Adipocyte (in vitro differentiated cells): ENCODE measurements around the gene STAC.
"Not testable (repeated sequence)": the region's sequence is repeated elsewhere in the genome, so short reads cannot be mapped to it uniquely, and the experiment has no call there.

Source experiments
- DNase-seq: peaks from one replicate; pipeline ENCODE4 v3.0.0-alpha.2; 2015; ENCODE audit warnings: low read depth
- H3K27me3 ChIP-seq: replicated peaks from 2 replicates; pipeline ENCODE4 v1.7.0; 2013; ENCODE audit warnings: mild to moderate bottlenecking, low read length, moderate library complexity; ENCODE audit not compliant: control insufficient read depth, insufficient read depth
- H3K36me3 ChIP-seq: 2 replicates; pipeline ENCODE4 v1.7.0; 2013; ENCODE audit warnings: low read length, mild to moderate bottlenecking, moderate library complexity; ENCODE audit not compliant: control insufficient read depth, insufficient read depth, severe bottlenecking
- H3K4me1 ChIP-seq: 2 replicates; pipeline ENCODE4 v1.7.0; 2013; ENCODE audit warnings: mild to moderate bottlenecking, low read length, moderate library complexity; ENCODE audit not compliant: control insufficient read depth, insufficient read depth
- H3K4me3 ChIP-seq: 2 replicates; pipeline ENCODE4 v1.7.0; 2013; ENCODE audit warnings: mild to moderate bottlenecking, low read length, moderate library complexity
- H3K9ac ChIP-seq: 2 replicates; pipeline ENCODE4 v1.7.0; 2013; ENCODE audit warnings: mild to moderate bottlenecking, low read length, moderate library complexity
- H3K9me3 ChIP-seq: 2 replicates; pipeline ENCODE4 v1.7.0; 2013; ENCODE audit warnings: mild to moderate bottlenecking, low read length, moderate library complexity; ENCODE audit not compliant: control insufficient read depth

The STAC gene

GRCh38 chr3:36557708-36558421 is 177.6 kb downstream of the STAC start:
- H3K27me3 ChIP-seq: no peaks in the 10 kb centered on the region
- DNase-seq: no peak
- no peak overlapping the region for H3K4me3 ChIP-seq
- H3K4me1 ChIP-seq: peaks cover 15% of the 10 kb centered on the region
- no peaks in the 10 kb centered on the region for H3K9me3 ChIP-seq
- H3K9ac ChIP-seq: no peak overlapping the region
- no peaks in the 10 kb centered on the region for H3K36me3 ChIP-seq

- H3K4me3 ChIP-seq: no peak overlapping the region
- no peak overlapping the region for H3K9ac ChIP-seq
- H3K36me3 ChIP-seq: no peaks in the 10 kb centered on the region
Observed at GRCh38 chr3:36558961-36559360, 178.7 kb downstream of the STAC start.

GRCh38 chr3:36560685-36561084 is 180.4 kb downstream of the STAC start:
- Histone ChIP-seq H3K36me3 (no peaks in the 10 kb centered on the region), H3K4me3 (no peak overlapping the region), H3K27me3 (no peaks in the 10 kb centered on the region), H3K9me3 (peaks cover 3% of the 10 kb centered on the region), H3K4me1 (peaks cover 17% of the 10 kb centered on the region), H3K9ac (no peak overlapping the region)
- no peak for DNase-seq

More at GRCh38 chr3:36558961-36559360, 178.7 kb downstream of the STAC start:
- Histone ChIP-seq H3K4me1 (peaks cover 17% of the 10 kb centered on the region), H3K27me3 (no peaks in the 10 kb centered on the region), H3K9me3 (no peaks in the 10 kb centered on the region)
- peak; percentile 7 for DNase-seq

GRCh38 chr3:36561601-36562000 is 181.3 kb downstream of the STAC start:
- Histone ChIP-seq H3K36me3 (no peaks in the 10 kb centered on the region), H3K4me3 (no peak overlapping the region), H3K9ac (no peak overlapping the region), H3K4me1 (peaks cover 17% of the 10 kb centered on the region), H3K27me3 (no peaks in the 10 kb centered on the region), H3K9me3 (peaks cover 11% of the 10 kb centered on the region)
- no peak for DNase-seq

- H3K9me3 ChIP-seq: peaks cover 11% of the 10 kb centered on the region
- H3K36me3 ChIP-seq: no peaks in the 10 kb centered on the region
- peaks cover 17% of the 10 kb centered on the region for H3K4me1 ChIP-seq
- no peak for DNase-seq
- no peak overlapping the region for H3K4me3 ChIP-seq
- H3K9ac ChIP-seq: no peak overlapping the region
- H3K27me3 ChIP-seq: no peaks in the 10 kb centered on the region
Observed at GRCh38 chr3:36562945-36563344, 182.6 kb downstream of the STAC start.

- Histone ChIP-seq H3K27me3 (no peaks in the 10 kb centered on the region), H3K36me3 (no peaks in the 10 kb centered on the region), H3K9me3 (peaks cover 26% of the 10 kb centered on the region), H3K4me1 (no peaks in the 10 kb centered on the region), H3K4me3 (no peak overlapping the region), H3K9ac (no peak overlapping the region)
- no peak for DNase-seq
Observed at GRCh38 chr3:36575241-36575640, 194.9 kb downstream of the STAC start.

GRCh38 chr3:36578418-36578817 is 198.1 kb downstream of the STAC start:
- H3K9me3 ChIP-seq: peaks cover 20% of the 10 kb centered on the region
- H3K9ac ChIP-seq, DNase-seq, H3K36me3 ChIP-seq, H3K4me3 ChIP-seq, H3K4me1 ChIP-seq, H3K27me3 ChIP-seq: not testable (repeated sequence)

- Histone ChIP-seq H3K9me3 (peaks cover 20% of the 10 kb centered on the region), H3K36me3 (no peaks in the 10 kb centered on the region), H3K27me3 (no peaks in the 10 kb centered on the region), H3K4me3 (no peak overlapping the region), H3K9ac (no peak overlapping the region), H3K4me1 (no peaks in the 10 kb centered on the region)
- peak; percentile 60 for DNase-seq
Observed at GRCh38 chr3:36579746-36580145, 199.4 kb downstream of the STAC start.

GRCh38 chr3:36580716-36581115 is 200.4 kb downstream of the STAC start:
- Histone ChIP-seq H3K9me3 (peaks cover 23% of the 10 kb centered on the region), H3K27me3 (no peaks in the 10 kb centered on the region), H3K36me3 (no peaks in the 10 kb centered on the region), H3K9ac (no peak overlapping the region), H3K4me3 (no peak overlapping the region), H3K4me1 (no peaks in the 10 kb centered on the region)
- DNase-seq: no peak

GRCh38 chr3:36591959-36592358 is 211.7 kb downstream of the STAC start:
- H3K9ac ChIP-seq: no peak overlapping the region
- H3K9me3 ChIP-seq: peaks cover 10% of the 10 kb centered on the region
- H3K36me3 ChIP-seq: no peaks in the 10 kb centered on the region
- peak; percentile 11 for DNase-seq
- no peaks in the 10 kb centered on the region for H3K4me1 ChIP-seq
- no peaks in the 10 kb centered on the region for H3K27me3 ChIP-seq
- no peak overlapping the region for H3K4me3 ChIP-seq

- no peaks in the 10 kb centered on the region for H3K27me3 ChIP-seq
Observed at GRCh38 chr3:36595511-36595910, 215.2 kb downstream of the STAC start.

GRCh38 chr3:36596419-36596818 is 216.1 kb downstream of the STAC start:
- peaks cover 2% of the 10 kb centered on the region for H3K4me1 ChIP-seq
- no peaks in the 10 kb centered on the region for H3K9me3 ChIP-seq
- no peak overlapping the region for H3K4me3 ChIP-seq
- DNase-seq: no peak
- no peaks in the 10 kb centered on the region for H3K27me3 ChIP-seq
- no peak overlapping the region for H3K9ac ChIP-seq
- no peaks in the 10 kb centered on the region for H3K36me3 ChIP-seq

More at GRCh38 chr3:36595511-36595910, 215.2 kb downstream of the STAC start:
- Histone ChIP-seq H3K9ac (no peak overlapping the region), H3K9me3 (no peaks in the 10 kb centered on the region), H3K4me1 (peaks cover 2% of the 10 kb centered on the region), H3K4me3 (no peak overlapping the region), H3K36me3 (no peaks in the 10 kb centered on the region)
- peak; percentile 53 for DNase-seq
